Measurements from ENCODE around the gene CYP3A4. TPM values are rescaled to one million over a fixed set of nuclear protein-coding genes. Genes with fewer than 3 reads are reported as not detected.

The CYP3A4 gene
- total RNA-seq (2021; fragmentation: NEBNext Ultra II Directional; extraction: Animal tissue kit (Norgen Biotek cat#: 25700)), result not detected
- long read RNA-seq, result 0 reads

DNA sequence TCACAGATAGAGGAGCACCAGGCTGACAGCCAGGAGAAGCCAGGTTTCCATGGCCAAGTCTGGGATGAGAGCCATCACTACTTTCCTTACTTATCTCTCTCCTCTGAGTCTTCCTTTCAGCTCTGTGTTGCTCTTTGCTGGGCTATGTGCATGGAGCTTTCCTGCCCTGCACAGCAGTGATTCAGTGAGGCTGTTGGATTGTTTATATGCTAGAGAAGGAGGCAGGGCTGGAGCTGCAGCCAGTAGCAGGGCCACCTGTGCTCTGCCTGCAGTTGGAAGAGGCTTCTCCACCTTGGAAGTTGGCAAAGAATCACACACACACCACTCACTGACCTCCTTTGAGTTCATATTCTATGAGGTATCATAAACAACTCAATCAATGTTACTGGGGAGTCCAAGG is at the start of gene CYP3A4:
Gene CYP3A4, minus strand, starts transcription at position 178 of the 400 bp plus-strand sequence. Its CDS starts 103 bp downstream, at position 75.
- Mint-ChIP-seq H3K27ac (no peak within 1 kb of the TSS), H3K36me3 (ENCODE audit: low read depth) (no peaks in the 10 kb centered on the region), H3K9me3 (no peaks in the 10 kb centered on the region), H3K4me3 (no peak within 1 kb of the TSS), H3K4me1 (ENCODE audit: low read depth) (peaks cover 8% of the 10 kb centered on the region), H3K27me3 (ENCODE audit: insufficient read depth) (peaks cover 19% of the 10 kb centered on the region)
- no peak for DNase-seq
- TF ChIP-seq, protein P1, sequence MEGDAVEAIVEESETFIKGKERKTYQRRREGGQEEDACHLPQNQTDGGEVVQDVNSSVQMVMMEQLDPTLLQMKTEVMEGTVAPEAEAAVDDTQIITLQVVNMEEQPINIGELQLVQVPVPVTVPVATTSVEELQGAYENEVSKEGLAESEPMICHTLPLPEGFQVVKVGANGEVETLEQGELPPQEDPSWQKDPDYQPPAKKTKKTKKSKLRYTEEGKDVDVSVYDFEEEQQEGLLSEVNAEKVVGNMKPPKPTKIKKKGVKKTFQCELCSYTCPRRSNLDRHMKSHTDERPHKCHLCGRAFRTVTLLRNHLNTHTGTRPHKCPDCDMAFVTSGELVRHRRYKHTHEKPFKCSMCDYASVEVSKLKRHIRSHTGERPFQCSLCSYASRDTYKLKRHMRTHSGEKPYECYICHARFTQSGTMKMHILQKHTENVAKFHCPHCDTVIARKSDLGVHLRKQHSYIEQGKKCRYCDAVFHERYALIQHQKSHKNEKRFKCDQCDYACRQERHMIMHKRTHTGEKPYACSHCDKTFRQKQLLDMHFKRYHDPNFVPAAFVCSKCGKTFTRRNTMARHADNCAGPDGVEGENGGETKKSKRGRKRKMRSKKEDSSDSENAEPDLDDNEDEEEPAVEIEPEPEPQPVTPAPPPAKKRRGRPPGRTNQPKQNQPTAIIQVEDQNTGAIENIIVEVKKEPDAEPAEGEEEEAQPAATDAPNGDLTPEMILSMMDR (IDR thresholded peaks at IDR 0.05), result no peak

DNA sequence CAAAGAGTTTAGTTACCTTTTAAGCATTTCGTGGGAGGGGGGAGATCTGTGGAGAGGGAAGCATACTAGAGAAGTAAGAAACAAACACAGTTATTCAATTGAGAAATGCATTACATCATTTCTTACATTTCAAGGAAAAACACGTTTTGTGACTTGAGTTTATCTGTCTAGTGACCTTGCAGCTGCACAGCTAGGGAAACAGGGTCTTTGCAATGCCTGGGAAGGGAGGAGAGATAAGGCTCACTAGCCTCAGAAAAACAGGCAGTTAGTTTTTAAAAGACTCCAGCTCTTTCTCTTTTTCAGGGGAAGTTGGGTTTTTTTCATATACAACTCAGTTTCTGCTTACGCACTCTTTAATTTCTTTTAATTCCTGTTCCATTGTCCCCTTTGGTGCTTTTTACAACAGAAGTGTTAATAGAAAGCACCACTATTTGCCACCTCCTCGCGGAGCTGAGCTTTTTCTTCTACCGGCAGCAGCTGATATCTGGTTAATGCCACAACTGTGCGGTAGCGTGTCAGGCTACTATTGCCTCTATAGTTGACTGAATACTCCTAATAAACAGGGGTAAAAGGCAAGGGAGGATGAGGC is 49.4 kb upstream of the CYP3A4 start:
- H3K27ac Mint-ChIP-seq, result no peak overlapping the region
- H3K4me3 Mint-ChIP-seq, result no peak overlapping the region
- H3K4me1 Mint-ChIP-seq (ENCODE audit: low read depth), result no peaks in the 10 kb centered on the region
- TF ChIP-seq, protein P1 (IDR thresholded peaks at IDR 0.05), result no peak
- peaks cover 17% of the 10 kb centered on the region for H3K27me3 Mint-ChIP-seq (ENCODE audit: insufficient read depth)
- no peaks in the 10 kb centered on the region for H3K36me3 Mint-ChIP-seq (ENCODE audit: low read depth)
- no peaks in the 10 kb centered on the region for H3K9me3 Mint-ChIP-seq
- no peak for DNase-seq

DNA sequence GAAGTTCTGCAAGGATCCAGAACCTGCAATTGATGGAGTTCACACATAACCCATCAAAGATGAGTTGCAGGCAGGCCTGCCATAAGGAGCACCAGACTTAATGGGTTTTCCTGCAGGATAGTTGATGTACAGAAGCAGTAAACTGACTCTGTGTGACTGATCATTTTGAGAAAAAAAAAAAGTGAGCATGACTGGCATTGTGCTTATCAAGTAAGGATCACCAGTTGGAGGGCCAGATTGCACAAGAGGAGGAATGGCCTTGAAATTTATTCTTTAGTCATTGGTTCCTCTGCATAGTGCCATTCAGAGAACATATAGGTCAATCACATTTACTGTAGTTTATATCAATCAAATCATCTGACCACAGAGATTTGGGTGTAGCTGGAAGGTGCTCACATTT is 47.6 kb upstream of the CYP3A4 start:
- DNase-seq, result no peak
- TF ChIP-seq, protein P1 (IDR thresholded peaks at IDR 0.05), result no peak
- H3K36me3 Mint-ChIP-seq (ENCODE audit: low read depth), result no peaks in the 10 kb centered on the region
- H3K4me3 Mint-ChIP-seq, result no peak overlapping the region
- no peaks in the 10 kb centered on the region for H3K9me3 Mint-ChIP-seq
- no peak overlapping the region for H3K27ac Mint-ChIP-seq
- no peaks in the 10 kb centered on the region for H3K4me1 Mint-ChIP-seq (ENCODE audit: low read depth)
- H3K27me3 Mint-ChIP-seq (ENCODE audit: insufficient read depth), result peaks cover 16% of the 10 kb centered on the region

DNA sequence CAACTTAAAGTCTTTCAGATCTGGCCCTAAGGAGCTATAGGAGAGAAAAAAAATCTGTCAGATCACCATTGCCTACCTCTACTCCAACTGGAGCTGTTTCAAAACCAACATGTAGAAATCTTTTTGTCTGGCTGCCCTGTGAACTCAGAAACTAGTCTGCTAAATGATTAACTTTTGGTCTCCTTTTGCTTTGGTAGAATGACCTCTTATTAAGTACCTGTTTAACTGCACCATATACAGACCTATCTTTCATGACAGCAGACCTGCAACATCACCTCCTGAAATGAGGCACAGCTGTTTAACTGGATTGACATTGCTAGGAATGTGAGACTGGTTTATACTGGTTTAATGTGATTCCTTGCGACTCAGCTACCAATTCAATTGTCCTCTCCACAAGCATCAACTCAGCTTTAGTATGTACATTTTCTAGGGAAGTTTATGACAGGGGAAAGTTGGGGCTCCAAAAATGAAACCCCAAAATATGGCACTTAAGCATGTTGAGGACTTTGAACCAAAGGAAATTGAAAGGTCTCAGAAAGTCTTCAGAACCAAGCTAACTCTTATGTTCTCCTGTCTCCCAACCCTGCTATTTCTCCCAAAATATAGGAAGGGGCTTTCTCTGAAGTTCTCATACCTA is 45.7 kb upstream of the CYP3A4 start:
- no peak for DNase-seq
- Mint-ChIP-seq H3K36me3 (ENCODE audit: low read depth) (no peaks in the 10 kb centered on the region), H3K27me3 (ENCODE audit: insufficient read depth) (peaks cover 26% of the 10 kb centered on the region), H3K9me3 (no peaks in the 10 kb centered on the region), H3K4me1 (ENCODE audit: low read depth) (no peaks in the 10 kb centered on the region), H3K27ac (no peak overlapping the region), H3K4me3 (no peak overlapping the region)
- TF ChIP-seq, protein P1 (IDR thresholded peaks at IDR 0.05), result no peak

DNA sequence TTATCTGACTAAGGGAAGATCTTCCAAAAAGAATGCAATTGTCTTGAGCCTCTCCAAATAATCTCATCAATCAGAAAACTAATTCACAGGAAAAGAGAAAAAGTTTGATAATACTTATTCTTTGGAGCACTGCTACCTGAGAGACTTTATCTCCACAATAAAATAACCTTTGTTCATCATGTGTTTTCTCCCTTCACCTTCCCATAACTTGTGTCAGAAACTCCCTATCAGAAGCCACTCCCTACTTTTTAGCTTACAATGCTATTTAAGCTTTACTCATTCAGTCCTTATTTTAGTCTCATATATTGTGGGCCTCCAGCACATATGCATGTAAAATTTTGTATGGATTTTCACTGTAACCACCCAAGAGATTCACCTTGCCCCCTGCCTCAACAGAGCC is 44.8 kb upstream of the CYP3A4 start:
- Mint-ChIP-seq H3K27me3 (ENCODE audit: insufficient read depth) (peaks cover 23% of the 10 kb centered on the region), H3K9me3 (no peaks in the 10 kb centered on the region), H3K4me1 (ENCODE audit: low read depth) (no peaks in the 10 kb centered on the region), H3K27ac (no peak overlapping the region), H3K4me3 (no peak overlapping the region), H3K36me3 (ENCODE audit: low read depth) (no peaks in the 10 kb centered on the region)
- DNase-seq, result no peak
- TF ChIP-seq, protein P1 (IDR thresholded peaks at IDR 0.05), result no peak
